HEK293T (cell line): ENCODE measurements around the gene COMP.

Source experiments
- ARNT ChIP-seq: fragments of 450-650 bp; IDR thresholded peaks from 2 replicates; pipeline ENCODE4 v1.6.1; 2017; ENCODE audit warnings: mild to moderate bottlenecking
- BHLHE40 ChIP-seq: fragments of 450-650 bp; IDR thresholded peaks from 2 replicates; pipeline ENCODE4 v1.6.1; 2016; ENCODE audit warnings: mild to moderate bottlenecking, moderate library complexity, borderline replicate concordance
- ELF4 ChIP-seq: fragments of 450-650 bp; IDR thresholded peaks from 2 replicates; pipeline ENCODE4 v1.6.1; 2017; ENCODE audit warnings: antibody characterized with exemption
- FOXM1 ChIP-seq: fragments of 450-650 bp; IDR thresholded peaks from 2 replicates; pipeline ENCODE4 v1.6.1; 2017; ENCODE audit warnings: mild to moderate bottlenecking, borderline replicate concordance
- HDGF ChIP-seq: fragments of 450-650 bp; IDR thresholded peaks from 2 replicates; pipeline ENCODE4 v1.6.1; 2017; ENCODE audit warnings: antibody characterized with exemption, borderline replicate concordance
- LEF1 ChIP-seq: fragments of 450-650 bp; IDR thresholded peaks from 2 replicates; pipeline ENCODE4 v1.6.1; 2017; ENCODE audit warnings: mild to moderate bottlenecking, borderline replicate concordance
- NFRKB ChIP-seq: fragments of 450-650 bp; IDR thresholded peaks from 2 replicates; pipeline ENCODE4 v1.6.1; 2016; ENCODE audit warnings: mild to moderate bottlenecking, moderate library complexity
- SP1 ChIP-seq: fragments of 450-650 bp; IDR thresholded peaks from 2 replicates; pipeline ENCODE4 v1.6.1; 2017
- SUZ12 ChIP-seq: fragments of 450-650 bp; IDR thresholded peaks from 2 replicates; pipeline ENCODE4 v1.6.1; 2016; ENCODE audit warnings: mild to moderate bottlenecking
- TARDBP ChIP-seq: fragments of 450-650 bp; IDR thresholded peaks from 2 replicates; pipeline ENCODE4 v1.6.1; 2016
- ZNF384 ChIP-seq: fragments of 450-650 bp; IDR thresholded peaks from 2 replicates; pipeline ENCODE4 v1.6.1; 2016

DNA sequence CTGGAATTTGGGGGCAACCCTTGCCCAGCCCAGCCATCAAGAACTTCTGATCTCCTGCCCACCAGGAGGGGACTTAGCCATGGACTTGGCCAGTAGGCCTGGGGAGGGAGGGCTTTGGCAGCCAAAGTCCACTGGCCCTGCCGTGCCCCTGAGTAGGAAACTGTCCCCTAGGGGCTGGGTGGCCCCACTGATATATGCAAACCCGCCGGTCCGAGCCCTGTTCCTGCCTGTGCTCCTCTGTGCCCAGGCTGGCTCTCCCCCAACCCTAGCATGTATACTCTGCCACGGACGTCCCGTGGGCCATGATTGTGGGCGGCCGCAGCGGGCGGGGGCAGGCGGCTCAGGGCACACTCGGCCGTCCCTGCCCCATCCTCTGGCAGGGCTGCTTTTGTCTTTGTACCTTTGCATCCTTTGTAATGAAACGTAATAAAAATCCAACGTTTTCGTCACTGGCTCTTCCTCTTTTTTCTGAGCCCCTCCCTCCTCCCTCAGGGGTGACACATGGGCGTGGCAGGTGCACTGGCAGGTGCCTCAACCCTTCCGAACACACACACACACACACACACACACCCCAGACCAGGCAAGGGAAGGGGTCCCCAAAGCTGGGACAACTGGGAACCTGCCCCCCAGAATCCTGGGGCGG lies 9.1 kb downstream of the COMP start:
- TF ChIP-seq SP1 (no peak), SUZ12 (no peak), NFRKB (no peak), HDGF (no peak), ARNT (no peak), FOXM1 (no peak), LEF1 (no peak), ZNF384 (no peak), TARDBP (no peak), BHLHE40 (no peak), ELF4 (no peak)
